Progenitor cell of endocrine pancreas (in vitro differentiated cells): Measurements from ENCODE around the gene SYNGR1. TPM values are rescaled to one million over a fixed set of nuclear protein-coding genes. Genes with fewer than 3 reads are reported as not detected.

ENCODE experiments used
- DNase-seq: peaks from one replicate; pipeline ENCODE4 v3.0.0; 2021; ENCODE audit warnings: low spot score; ENCODE audit not compliant: unreplicated experiment
- H3K27ac Mint-ChIP-seq: 2 replicates; pipeline ENCODE4 v1.8.0; 2021; ENCODE audit warnings: mild to moderate bottlenecking, moderate library complexity, mixed read lengths
- H3K27me3 Mint-ChIP-seq: 2 replicates; pipeline ENCODE4 v1.8.0; 2021; ENCODE audit warnings: mixed read lengths
- H3K36me3 Mint-ChIP-seq: 2 replicates; pipeline ENCODE4 v1.8.0; 2022; ENCODE audit warnings: mixed read lengths; ENCODE audit not compliant: insufficient read depth
- H3K4me1 Mint-ChIP-seq: 2 replicates; pipeline ENCODE4 v1.8.0; 2021; ENCODE audit warnings: low read depth, mixed read lengths
- H3K4me3 Mint-ChIP-seq: 2 replicates; pipeline ENCODE4 v1.8.0; 2021; ENCODE audit warnings: low read depth, mild to moderate bottlenecking, moderate library complexity, mixed read lengths
- H3K9me3 Mint-ChIP-seq: 2 replicates; pipeline ENCODE4 v1.8.0; 2021; ENCODE audit warnings: low read depth, mixed read lengths
- CTCF ChIP-seq: fragments of 200-600 bp; sonication (generic); IDR thresholded peaks from one replicate; pipeline ENCODE4 v1.5.0; 2021; ENCODE audit warnings: antibody characterized with exemption, mild to moderate bottlenecking; ENCODE audit not compliant: unreplicated experiment
- long read RNA-seq: library from polyadenylated mRNA; unstranded; transcript quantifications from one replicate; pipeline ENCODE4 v2.0.0, GENCODE V29; 2020
- total RNA-seq: library from RNA; stranded (reverse); gene quantifications from 2 replicates; pipeline ENCODE4 v1.2.1, GENCODE V29; 2021

The SYNGR1 gene
- 36.8 and 38.0 TPM in 2 replicates for total RNA-seq
- long read RNA-seq, partial matches to known transcripts: 0 of 9 reads
- long read RNA-seq, other reads (novel, unspliced or antisense): 6 of 9 reads

GRCh38 chr22:39349967-39350726 is at the start of gene SYNGR1:
Gene SYNGR1 (plus strand): TSS chr22:39349991. CDS start chr22:39350011, 20 bp downstream.
- TF ChIP-seq CTCF: peak; percentile 8
- H3K9me3 Mint-ChIP-seq: no peaks in the 10 kb centered on the region
- H3K27me3 Mint-ChIP-seq: no peaks in the 10 kb centered on the region
- peak within 1 kb of the TSS; percentile 85 for H3K4me3 Mint-ChIP-seq
- H3K36me3 Mint-ChIP-seq: no peaks in the 10 kb centered on the region
- peaks cover 16% of the 10 kb centered on the region for H3K4me1 Mint-ChIP-seq
- DNase-seq: peak; percentile 45
- H3K27ac Mint-ChIP-seq: peak within 1 kb of the TSS; percentile 93

- peaks cover 21% of the 10 kb centered on the region for H3K4me1 Mint-ChIP-seq
- H3K36me3 Mint-ChIP-seq: no peaks in the 10 kb centered on the region
- no peak for DNase-seq
- no peak for TF ChIP-seq CTCF
- H3K4me3 Mint-ChIP-seq: no peak overlapping the region
- peak overlapping the region; percentile 69 for H3K27ac Mint-ChIP-seq
- no peaks in the 10 kb centered on the region for H3K9me3 Mint-ChIP-seq
- H3K27me3 Mint-ChIP-seq: peaks cover 10% of the 10 kb centered on the region
Observed at GRCh38 chr22:39300186-39300830, 49.5 kb upstream of the SYNGR1 start.

- H3K27me3 Mint-ChIP-seq: peaks cover 10% of the 10 kb centered on the region
- no peak for TF ChIP-seq CTCF
- peaks cover 18% of the 10 kb centered on the region for H3K4me1 Mint-ChIP-seq
- H3K36me3 Mint-ChIP-seq: no peaks in the 10 kb centered on the region
- no peaks in the 10 kb centered on the region for H3K9me3 Mint-ChIP-seq
- DNase-seq: no peak
- peak overlapping the region; percentile 71 for H3K27ac Mint-ChIP-seq
- no peak overlapping the region for H3K4me3 Mint-ChIP-seq
Observed at GRCh38 chr22:39301108-39301507, 48.7 kb upstream of the SYNGR1 start.

- Mint-ChIP-seq H3K9me3 (no peaks in the 10 kb centered on the region), H3K36me3 (no peaks in the 10 kb centered on the region), H3K27ac (no peak overlapping the region), H3K27me3 (peaks cover 10% of the 10 kb centered on the region), H3K4me3 (no peak overlapping the region), H3K4me1 (peaks cover 15% of the 10 kb centered on the region)
- DNase-seq: no peak
- TF ChIP-seq CTCF: no peak
Observed at GRCh38 chr22:39301926-39302325, 47.9 kb upstream of the SYNGR1 start.

GRCh38 chr22:39302431-39302960 is 47.3 kb upstream of the SYNGR1 start:
- Mint-ChIP-seq H3K36me3 (no peaks in the 10 kb centered on the region), H3K4me3 (no peak overlapping the region), H3K27me3 (peaks cover 10% of the 10 kb centered on the region), H3K4me1 (peaks cover 15% of the 10 kb centered on the region), H3K27ac (no peak overlapping the region), H3K9me3 (no peaks in the 10 kb centered on the region)
- no peak for DNase-seq
- no peak for TF ChIP-seq CTCF
